NCI-H2107 treated with DMSO at 0.1 percent for 48 hours (cell line): ENCODE results near the gene SSBP2.
"Not testable (repeated sequence)": the region's sequence is repeated elsewhere in the genome, so short reads cannot be mapped to it uniquely, and the experiment has no call there.

ENCODE experiments used
- DNase-seq: peaks from one replicate; lab custom pipeline; 2025; ENCODE audit not compliant: unreplicated experiment; lab: John Stamatoyannopoulos, UW

The SSBP2 gene

GRCh38 chr5:81537905-81538547 lies 212.9 kb downstream of the SSBP2 start:
- no peak for DNase-seq

DNA sequence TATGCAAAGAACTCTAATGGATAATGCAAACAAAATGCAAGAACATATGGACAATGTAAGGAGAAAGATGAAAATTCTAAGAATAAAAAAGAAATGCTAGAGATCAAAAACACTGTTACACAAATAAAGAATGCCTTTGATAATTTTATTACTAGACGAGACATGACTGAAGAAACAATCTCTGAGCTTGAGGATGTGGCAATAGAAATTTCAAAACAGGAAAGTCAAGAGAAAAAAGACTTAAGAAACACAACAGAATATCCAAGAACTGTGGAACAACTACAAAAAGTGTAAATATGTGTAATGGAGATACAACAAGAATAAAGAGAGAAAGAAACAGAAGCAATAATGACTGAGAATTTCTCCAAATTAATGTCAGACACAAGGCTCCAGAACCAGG lies 216.5 kb downstream of the SSBP2 start:
- DNase-seq, result no peak

DNA sequence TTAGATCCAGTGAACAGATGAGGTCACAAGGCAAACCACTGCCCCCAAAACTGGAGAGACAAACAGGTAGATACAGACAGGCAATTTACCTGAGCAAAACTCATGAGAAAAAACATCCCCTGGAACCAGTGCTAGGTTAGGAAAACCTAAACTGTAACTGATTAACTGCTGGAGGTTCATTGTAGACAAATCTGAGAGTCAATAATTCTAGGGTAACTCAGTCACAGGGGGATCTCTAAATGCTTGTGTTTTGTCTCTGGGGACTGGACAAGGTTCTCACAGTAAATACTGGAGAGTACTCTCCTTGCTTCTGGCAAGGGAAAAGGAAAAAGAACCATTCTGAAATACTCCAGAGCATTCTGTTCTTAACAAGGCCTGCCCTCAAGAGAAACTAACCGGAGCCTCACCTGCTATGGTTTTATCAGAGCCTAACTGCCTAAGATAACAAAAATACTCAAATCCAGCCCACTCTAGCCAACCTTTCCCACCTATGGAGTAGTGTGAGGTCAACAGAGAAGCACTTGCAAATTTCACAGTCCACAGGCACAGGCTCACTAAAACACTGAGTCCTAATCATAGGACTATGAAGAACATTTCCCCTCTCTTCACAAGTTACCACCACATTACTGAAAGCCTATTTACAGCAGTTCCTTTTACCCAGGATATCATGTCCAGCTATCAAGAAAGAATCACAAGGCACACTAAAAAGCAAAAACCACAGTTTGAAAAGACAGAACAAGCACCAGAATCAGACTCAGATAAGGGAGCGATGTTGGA lies 217.1 kb downstream of the SSBP2 start:
- DNase-seq, result no peak

DNA sequence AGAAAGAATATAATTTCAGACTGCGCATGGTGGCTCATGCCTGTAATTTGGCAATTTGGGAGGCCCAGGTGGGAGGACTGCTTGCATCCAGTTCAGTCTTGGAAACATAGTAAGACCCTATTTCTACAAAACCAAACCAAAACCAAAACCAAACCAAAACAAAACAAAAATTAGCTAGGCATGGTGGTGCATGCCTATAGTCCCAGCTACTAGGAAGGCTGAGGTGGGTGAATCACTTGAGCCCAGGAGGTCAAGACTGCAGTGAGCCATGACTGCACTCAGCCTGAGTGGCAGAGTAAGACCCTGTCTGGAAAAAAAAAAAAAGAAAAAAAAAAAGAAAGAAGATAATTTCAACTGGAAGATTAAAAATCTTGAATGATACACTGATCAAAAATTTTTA lies 220.0 kb downstream of the SSBP2 start:
- no peak for DNase-seq

GRCh38 chr5:81525690-81526089 lies 225.2 kb downstream of the SSBP2 start:
- DNase-seq, result no peak

GRCh38 chr5:81524015-81524414 lies 226.9 kb downstream of the SSBP2 start:
- DNase-seq, result no peak

DNA sequence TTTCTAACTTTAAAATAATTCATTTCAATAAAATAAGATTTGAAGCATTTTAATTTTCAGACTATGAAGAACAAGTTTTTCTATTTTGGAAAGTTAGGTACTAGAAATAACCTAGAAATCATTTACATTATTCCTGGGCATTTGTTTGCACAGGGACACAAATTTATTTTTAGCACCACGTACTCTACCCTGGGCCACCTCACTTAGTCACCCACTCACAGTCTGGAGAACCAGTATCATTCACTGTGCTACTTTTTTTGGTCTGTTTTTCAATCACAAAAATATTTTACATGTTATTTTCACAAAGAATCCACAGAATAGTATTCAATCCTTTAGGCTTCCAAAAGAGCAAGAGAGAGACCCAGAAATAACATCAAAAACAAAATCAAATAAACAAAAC lies 228.3 kb downstream of the SSBP2 start:
- no peak for DNase-seq

DNA sequence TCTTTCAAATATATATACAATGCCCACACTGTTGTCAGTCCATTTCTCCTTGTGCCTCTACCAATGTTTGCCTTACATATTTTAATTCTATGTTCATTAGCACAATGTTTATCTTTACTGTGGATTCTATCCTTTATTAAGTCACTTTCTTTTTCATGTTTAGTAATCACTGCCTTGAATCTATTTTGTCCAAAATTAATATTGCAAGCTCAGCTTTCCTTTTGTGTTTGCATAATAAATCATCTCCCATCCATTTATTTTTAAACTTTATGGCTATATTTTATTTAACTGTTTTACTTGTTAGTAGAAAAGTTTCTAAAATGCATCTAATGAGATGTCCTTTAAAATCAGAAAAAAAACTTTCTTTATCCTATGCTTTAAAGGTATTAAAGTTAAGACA lies 230.1 kb downstream of the SSBP2 start:
- no peak for DNase-seq

DNA sequence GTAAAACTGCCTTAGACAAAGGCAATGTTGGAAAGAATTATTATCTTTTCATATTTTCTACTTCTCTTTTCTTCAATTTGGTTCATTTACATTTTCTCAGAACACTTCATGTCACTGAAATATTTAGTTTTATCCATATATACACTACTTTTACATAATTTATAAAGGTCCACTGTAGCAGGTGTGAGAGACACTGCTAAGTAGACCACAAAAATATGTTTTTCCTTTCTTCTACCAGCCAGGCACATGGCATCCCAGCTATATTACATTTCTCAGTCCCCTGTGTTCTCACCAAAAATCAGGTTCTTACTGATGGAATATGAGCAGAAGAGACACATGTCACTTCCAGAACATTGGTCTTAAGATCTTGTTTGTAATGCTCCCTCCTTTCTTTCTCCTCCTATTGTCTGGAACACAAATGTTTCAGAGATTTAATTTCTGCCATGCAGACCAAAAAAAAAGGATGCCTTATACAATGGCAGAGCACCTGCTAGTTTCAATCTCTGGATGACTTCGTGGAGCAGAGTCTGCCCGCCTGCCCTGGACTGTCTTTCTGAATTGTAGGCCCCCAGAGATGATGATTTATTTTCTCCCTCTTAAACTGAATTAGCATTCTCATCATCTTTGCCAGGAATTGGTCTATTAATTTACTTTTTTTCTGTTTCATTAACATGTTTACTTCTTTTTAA lies 231.5 kb downstream of the SSBP2 start:
- no peak for DNase-seq

DNA sequence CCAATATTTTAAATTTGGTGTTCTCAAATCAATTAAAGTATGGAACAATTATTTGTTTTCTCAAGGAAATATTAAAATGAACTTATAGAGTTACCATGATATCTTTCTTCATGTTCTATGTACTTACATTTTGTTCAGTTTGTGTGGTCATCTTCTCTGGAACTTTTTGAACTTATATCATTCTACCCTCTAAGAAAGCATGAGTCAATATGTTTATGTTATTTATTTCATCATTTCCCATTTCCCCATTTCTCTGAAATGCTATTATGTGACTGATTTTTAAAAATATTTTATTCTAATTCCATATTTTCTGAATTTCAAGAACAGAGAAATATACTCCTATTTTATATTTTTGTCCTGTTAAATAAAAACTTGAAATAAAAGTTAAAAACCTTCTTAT lies 233.4 kb downstream of the SSBP2 start:
- no peak for DNase-seq

DNA sequence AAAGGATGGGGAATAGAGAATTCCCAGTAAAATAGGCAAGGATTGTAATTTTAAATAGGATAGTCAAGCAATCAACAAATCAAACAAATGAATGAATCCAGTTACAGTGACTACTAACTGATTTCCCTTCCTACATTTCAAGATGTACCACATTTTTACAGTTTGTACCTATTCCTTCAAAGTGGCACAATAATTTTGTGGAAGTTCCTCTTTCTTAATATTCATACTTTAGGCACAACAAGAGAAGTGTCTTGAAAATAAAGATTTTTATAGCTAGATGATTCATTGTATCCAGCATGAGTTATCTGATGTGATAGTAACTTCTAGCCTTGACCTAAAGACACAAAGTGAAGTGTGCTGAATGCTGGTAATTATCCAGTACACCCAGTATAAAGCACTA lies 234.8 kb downstream of the SSBP2 start:
- no peak for DNase-seq

DNA sequence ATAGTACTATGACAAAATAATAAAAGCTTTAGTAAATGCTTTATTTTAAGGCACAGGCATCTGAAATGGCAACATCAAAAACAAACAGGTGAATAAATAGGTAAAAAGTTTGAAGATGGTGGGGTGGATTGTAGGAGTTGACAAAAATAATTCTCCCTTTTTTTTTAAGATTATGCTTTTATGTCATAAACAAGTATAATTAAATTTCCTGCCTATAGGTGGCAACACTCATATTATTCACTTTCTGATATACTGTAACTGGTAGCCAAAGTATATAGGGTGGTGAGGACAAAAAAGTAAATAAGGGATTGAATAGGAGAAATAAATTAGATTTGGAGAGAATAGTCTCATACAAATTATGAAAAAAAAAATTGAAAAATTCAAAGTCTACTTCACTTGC lies 236.9 kb downstream of the SSBP2 start:
- peak; percentile 8 for DNase-seq

- no peak for DNase-seq
These were observed 237.4 kb downstream of the SSBP2 start for GRCh38 chr5:81513473-81513872.

GRCh38 chr5:81506900-81507588 lies 243.9 kb downstream of the SSBP2 start:
- peak; percentile 83 for DNase-seq

DNA sequence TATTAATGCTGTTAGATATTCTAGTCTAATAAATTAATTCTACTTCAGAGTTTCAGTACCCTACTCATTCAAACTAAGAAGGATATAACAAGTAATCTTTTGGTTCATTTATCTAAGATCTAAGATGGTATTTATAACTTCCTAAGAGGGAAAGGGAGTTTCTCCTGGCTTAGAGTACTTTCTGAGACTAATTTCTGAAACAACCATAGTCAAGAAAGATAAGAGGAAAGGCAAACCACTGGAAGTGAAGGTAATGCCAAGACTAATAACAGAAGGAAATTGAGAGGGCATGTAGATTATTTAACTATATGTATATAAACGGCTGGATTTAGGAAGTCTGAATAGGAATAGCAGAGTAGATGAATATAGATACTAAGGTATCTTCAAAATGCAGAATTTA lies 244.5 kb downstream of the SSBP2 start:
- no peak for DNase-seq

- no peak for DNase-seq
These were observed 245.2 kb downstream of the SSBP2 start for GRCh38 chr5:81505672-81506071.

DNA sequence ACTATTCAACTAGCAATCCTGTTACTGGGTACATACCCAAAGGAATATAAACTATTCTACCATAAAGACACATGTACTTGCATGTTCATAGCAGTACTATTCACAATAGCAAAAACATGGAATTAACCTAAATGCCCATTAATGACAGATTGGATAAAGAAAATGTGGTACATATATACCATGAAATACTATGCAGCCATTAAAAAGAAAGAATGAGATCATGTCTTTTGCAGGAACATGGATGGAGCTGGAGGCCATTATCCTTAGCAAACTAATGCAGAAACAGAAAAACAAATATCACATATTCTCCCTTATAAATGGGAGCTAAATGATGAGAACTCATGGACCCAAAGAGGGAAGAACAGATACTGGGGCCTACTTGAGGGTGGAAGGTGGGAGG lies 247.3 kb downstream of the SSBP2 start:
- DNase-seq, result not testable (repeated sequence)

DNA sequence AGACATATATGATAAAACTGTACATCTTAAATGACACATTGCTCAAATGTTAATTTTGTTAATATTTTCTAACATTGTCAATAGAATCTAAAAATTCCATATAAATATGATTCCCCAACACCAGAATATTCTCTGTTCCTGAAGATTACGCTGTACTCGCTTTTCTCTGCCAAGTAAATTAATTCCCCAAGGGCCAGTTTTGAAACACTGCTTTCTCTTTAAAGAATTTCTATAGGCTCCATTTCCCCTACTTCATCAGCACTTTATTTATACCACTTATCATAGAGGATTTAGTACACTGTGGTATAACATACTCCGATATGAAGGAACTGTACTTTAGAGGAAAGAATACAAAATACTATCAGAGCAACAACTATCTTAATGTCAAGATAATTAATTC lies 255.6 kb downstream of the SSBP2 start:
- no peak for DNase-seq

DNA sequence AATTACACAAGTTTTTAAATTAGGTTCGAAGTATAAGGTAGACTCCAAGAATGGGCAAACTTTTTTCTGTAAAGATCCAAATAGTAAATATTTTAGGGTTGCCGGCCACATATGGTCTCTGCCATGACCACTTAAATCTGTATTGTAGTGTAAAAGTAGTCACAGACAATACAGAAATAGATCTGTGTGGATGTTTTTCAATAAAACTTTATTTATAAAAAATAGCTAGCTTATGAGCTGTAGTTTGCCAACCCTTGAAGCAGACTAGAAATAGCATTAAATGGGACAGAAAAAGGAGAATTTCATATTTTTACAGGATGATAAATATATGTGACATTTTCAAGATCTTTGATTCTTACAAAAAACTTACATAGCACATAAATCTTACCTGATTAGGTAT lies 262.0 kb downstream of the SSBP2 start:
- DNase-seq, result no peak

DNA sequence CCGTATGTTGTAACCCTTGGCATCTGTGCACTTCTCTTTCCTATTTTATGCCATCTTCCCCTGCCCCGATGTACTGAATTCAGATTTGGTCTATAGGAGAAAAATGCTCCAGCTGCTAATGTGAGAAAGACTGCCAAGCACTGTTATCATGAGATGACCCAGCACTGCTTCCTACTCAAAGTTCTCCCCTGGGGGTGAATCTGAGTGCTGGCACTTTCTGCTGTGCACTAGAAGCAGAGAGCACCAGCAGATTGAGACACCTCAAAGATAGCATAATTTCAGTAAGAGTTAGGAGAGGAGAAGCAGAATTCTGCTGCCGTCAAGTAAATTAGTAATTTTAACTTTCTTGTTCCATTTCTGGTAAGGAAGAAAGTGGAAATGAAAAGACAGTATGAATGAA lies 264.2 kb downstream of the SSBP2 start:
- DNase-seq, result no peak

DNA sequence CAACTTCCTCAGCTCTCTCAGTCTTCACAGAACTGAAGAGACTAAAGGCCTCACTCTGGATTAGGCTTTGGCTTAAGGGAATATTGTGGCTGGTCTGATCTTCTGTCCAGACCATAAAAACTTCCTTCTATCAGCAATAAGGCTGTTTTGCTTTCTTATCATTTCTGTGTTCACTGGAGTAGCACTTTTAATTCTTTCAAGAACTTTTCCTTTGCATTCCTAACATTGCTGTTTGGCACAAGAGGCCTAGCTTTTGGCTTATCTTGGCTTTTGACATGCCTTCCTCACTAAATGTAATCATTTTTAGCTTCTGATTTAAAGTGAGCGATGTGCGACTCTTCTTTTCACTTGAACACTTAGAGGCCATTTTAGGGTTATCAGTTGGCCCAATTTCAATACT lies 268.3 kb downstream of the SSBP2 start:
- no peak for DNase-seq

DNA sequence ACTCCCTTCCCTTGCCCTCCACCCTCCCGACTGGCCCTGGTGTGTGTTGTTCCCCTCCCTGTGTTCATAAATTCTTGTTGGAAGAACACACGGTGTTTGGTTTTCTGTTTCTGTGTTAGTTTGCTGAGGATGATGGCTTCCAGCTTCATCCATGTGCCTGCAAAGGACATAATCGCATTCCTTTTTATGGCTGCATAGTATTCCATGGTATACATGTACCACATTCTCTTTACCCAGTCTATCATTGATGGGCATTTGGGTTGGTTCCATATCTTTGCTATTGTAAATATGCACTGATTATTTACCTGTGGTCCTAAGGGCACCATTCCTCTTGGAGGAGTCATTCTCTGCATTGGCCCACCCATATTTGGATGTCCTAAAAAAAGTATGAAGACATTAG lies 277.5 kb downstream of the SSBP2 start:
- DNase-seq, result not testable (repeated sequence)
